ENCODE measurements around the gene ZDHHC14. TPM values are rescaled to one million over a fixed set of nuclear protein-coding genes. Genes with fewer than 3 reads are reported as not detected.
A peak's percentile ranks its signal among the peaks of the same experiment; 100 is the strongest.
"Not testable (repeated sequence)": the region's sequence is repeated elsewhere in the genome, so short reads cannot be mapped to it uniquely, and the experiment has no call there.

ZDHHC14 gene
- 14.4 and 17.9 TPM in 2 replicates for total RNA-seq

DNA sequence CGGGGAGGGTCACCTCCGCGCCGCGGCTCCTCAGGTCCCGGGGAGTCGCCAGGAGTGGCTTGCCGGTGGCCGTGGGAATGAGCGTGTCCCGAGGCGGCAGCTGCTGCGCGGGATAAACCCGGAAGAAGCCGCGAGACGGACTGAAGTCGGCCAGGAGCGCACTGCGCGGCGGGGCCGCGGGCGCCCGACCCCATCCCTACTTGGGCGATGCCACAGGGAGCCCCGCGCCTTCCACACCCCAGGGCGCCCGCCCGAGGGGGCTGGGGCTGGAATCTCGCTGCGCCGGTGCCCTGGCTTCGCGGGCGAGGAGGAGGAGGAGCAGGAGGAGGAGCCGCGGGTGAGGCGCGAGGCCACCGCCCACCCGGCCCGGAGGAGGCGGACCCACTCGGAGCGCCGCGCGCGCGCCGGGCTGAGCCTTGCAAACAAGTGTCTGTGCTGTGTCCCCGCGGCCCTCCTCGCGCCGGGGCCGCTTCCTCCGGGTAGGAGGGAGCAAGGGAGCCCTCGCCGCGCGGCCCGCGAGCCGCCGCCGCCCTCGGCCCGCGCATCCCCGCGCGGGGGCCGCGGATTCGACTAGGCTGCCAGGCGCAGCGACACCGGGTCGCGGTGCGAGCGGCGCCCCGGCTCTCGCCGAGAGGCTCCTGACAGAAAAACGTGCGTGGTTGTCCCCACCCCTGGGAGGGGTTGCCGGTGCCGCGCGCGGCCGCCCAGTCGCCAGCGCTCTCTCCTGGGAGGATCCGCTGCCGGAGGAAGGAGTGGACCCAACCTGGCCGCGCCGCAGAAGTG lies at the start of gene ZDHHC14:
ZDHHC14 (plus strand) TSS at position 412 of the 783 bp plus-strand sequence.
- H3K27me3 Mint-ChIP-seq (ENCODE audit: insufficient read depth): peaks cover 3% of the 10 kb centered on the region
- peak within 1 kb of the TSS; percentile 83 for H3K27ac Mint-ChIP-seq
- peak; percentile 89 for DNase-seq (ENCODE audit: low spot score)
- H3K4me1 Mint-ChIP-seq (ENCODE audit: low read depth): peaks cover 48% of the 10 kb centered on the region
- peak within 1 kb of the TSS; percentile 88 for H3K4me3 Mint-ChIP-seq
- no peaks in the 10 kb centered on the region for H3K9me3 Mint-ChIP-seq
- peaks cover 21% of the 10 kb centered on the region for H3K36me3 Mint-ChIP-seq (ENCODE audit: low read depth)
- intact Hi-C loops (cut with micrococcal nuclease): loop anchor here (1.0 to 10.0 kb wide), 12 partner anchors 12 to 564 kb away; partner anchors contain the start of gene TMEM242

GRCh38 chr6:157332813-157333212 lies 48.2 kb upstream of the ZDHHC14 start:
- intact Hi-C loops (cut with micrococcal nuclease): no loop called here
- Mint-ChIP-seq H3K4me1 (ENCODE audit: low read depth) (no peaks in the 10 kb centered on the region), H3K4me3 (no peak overlapping the region), H3K27ac (no peak overlapping the region), H3K9me3 (no peaks in the 10 kb centered on the region), H3K27me3 (ENCODE audit: insufficient read depth) (peaks cover 54% of the 10 kb centered on the region), H3K36me3 (ENCODE audit: low read depth) (no peaks in the 10 kb centered on the region)
- DNase-seq (ENCODE audit: low spot score): no peak

- Mint-ChIP-seq H3K4me1 (ENCODE audit: low read depth) (no peaks in the 10 kb centered on the region), H3K27ac (no peak overlapping the region), H3K36me3 (ENCODE audit: low read depth) (no peaks in the 10 kb centered on the region), H3K9me3 (no peaks in the 10 kb centered on the region), H3K27me3 (ENCODE audit: insufficient read depth) (peaks cover 50% of the 10 kb centered on the region), H3K4me3 (no peak overlapping the region)
- intact Hi-C loops (cut with micrococcal nuclease): no loop called here
- no peak for DNase-seq (ENCODE audit: low spot score)
Observed at GRCh38 chr6:157333537-157333936, 47.5 kb upstream of the ZDHHC14 start.

- Mint-ChIP-seq H3K27me3 (ENCODE audit: insufficient read depth) (peaks cover 47% of the 10 kb centered on the region), H3K4me3 (no peak overlapping the region), H3K36me3 (ENCODE audit: low read depth) (no peaks in the 10 kb centered on the region), H3K9me3 (no peaks in the 10 kb centered on the region), H3K4me1 (ENCODE audit: low read depth) (no peaks in the 10 kb centered on the region), H3K27ac (no peak overlapping the region)
- intact Hi-C loops (cut with micrococcal nuclease): no loop called here
- no peak for DNase-seq (ENCODE audit: low spot score)
Observed at GRCh38 chr6:157333956-157334355, 47.0 kb upstream of the ZDHHC14 start.

DNA sequence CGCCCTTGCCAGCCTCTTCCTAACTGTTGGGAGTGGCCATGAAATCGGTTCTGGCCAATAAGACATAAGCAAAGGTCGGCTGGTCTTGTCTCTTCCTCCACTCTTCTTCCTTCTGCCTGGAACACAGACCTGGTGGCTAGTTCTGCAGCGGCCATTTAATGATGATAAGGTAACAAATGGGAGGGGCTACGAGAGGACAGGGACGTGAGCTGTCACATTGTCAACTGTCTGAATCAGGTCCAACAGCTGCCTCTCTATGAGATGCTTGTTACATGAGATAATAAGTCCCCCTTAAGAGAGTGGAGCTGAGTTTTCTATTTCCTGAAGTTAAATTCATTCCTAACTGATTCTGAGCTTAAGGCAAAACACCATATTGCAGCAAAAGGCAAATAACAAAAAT lies 45.2 kb upstream of the ZDHHC14 start:
- no peaks in the 10 kb centered on the region for H3K9me3 Mint-ChIP-seq
- intact Hi-C loops (cut with micrococcal nuclease): loop anchor here (1.0 kb wide), 1 partner anchor 22 kb away; no protein-coding TSS in a partner anchor
- peaks cover 46% of the 10 kb centered on the region for H3K27me3 Mint-ChIP-seq (ENCODE audit: insufficient read depth)
- H3K36me3 Mint-ChIP-seq (ENCODE audit: low read depth): no peaks in the 10 kb centered on the region
- DNase-seq (ENCODE audit: low spot score): no peak
- H3K27ac Mint-ChIP-seq: no peak overlapping the region
- no peaks in the 10 kb centered on the region for H3K4me1 Mint-ChIP-seq (ENCODE audit: low read depth)
- H3K4me3 Mint-ChIP-seq: no peak overlapping the region

DNA sequence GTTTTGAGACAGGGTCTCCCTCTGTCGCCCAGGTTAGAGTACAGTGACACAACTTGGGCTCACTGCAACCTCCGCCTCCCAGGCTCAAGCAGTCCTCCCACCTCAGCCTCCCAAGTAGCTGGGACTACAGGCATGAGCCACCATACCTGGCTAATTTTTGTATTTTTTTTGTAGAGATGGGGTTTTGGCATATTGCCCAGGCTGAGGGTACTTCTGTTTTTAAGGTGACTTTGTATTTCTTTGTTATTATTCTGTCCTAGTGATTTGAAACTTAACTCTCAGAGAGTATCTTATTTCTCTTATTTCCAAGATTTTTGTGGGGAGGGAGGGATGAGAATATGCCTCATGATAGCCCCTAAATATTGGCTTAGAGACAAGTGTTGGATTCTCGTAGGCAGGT lies 43.7 kb upstream of the ZDHHC14 start:
- H3K36me3 Mint-ChIP-seq (ENCODE audit: low read depth); H3K4me3 Mint-ChIP-seq; H3K27ac Mint-ChIP-seq; H3K4me1 Mint-ChIP-seq (ENCODE audit: low read depth); H3K9me3 Mint-ChIP-seq; DNase-seq (ENCODE audit: low spot score); intact Hi-C loops (cut with micrococcal nuclease): not testable (repeated sequence)
- H3K27me3 Mint-ChIP-seq (ENCODE audit: insufficient read depth): peaks cover 50% of the 10 kb centered on the region

DNA sequence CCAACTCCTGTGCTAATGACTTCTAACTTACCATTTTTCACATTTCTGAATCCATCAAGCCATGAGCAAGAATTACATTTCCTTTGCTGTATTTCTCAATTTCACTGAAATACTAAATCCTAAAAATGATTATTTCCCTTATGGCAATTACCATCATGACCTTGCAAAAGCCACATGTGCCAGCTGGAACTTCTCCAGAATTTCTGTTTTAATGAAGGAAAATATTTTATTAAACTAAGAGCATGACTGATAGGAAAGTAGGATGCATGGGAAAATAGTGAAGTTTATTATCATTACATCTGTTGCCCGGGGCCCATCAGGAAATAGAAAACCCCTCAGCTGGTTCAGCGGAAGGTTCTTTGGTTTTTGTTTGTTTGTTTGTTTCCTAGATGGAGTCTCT lies 43.2 kb upstream of the ZDHHC14 start:
- H3K9me3 Mint-ChIP-seq: no peaks in the 10 kb centered on the region
- no peak overlapping the region for H3K27ac Mint-ChIP-seq
- no peaks in the 10 kb centered on the region for H3K4me1 Mint-ChIP-seq (ENCODE audit: low read depth)
- peaks cover 50% of the 10 kb centered on the region for H3K27me3 Mint-ChIP-seq (ENCODE audit: insufficient read depth)
- intact Hi-C loops (cut with micrococcal nuclease): no loop called here
- H3K4me3 Mint-ChIP-seq: no peak overlapping the region
- DNase-seq (ENCODE audit: low spot score): no peak
- no peaks in the 10 kb centered on the region for H3K36me3 Mint-ChIP-seq (ENCODE audit: low read depth)

DNA sequence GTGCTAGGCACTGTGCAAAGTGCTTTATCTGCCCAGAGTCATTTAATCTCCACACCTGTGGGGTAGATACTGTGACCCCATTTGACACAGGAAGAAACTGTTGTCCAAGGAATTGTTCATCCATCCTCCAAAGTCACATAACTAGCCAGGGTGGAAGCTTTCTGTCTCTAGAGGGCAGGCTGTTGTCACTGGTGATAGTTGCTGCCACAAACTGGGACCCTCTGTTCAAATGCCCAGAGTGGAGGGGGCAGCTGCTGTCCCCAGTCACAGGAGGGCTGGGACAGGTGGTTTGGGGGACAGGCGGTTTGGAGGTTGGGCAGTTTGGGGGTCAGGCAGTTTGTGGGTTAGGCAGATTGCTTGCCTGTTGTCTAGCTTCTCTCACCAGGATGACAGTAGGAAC lies 41.6 kb upstream of the ZDHHC14 start:
- H3K27me3 Mint-ChIP-seq (ENCODE audit: insufficient read depth): peaks cover 48% of the 10 kb centered on the region
- intact Hi-C loops (cut with micrococcal nuclease): no loop called here
- H3K9me3 Mint-ChIP-seq: no peaks in the 10 kb centered on the region
- DNase-seq (ENCODE audit: low spot score): no peak
- no peak overlapping the region for H3K4me3 Mint-ChIP-seq
- no peaks in the 10 kb centered on the region for H3K36me3 Mint-ChIP-seq (ENCODE audit: low read depth)
- H3K27ac Mint-ChIP-seq: no peak overlapping the region
- H3K4me1 Mint-ChIP-seq (ENCODE audit: low read depth): no peaks in the 10 kb centered on the region

DNA sequence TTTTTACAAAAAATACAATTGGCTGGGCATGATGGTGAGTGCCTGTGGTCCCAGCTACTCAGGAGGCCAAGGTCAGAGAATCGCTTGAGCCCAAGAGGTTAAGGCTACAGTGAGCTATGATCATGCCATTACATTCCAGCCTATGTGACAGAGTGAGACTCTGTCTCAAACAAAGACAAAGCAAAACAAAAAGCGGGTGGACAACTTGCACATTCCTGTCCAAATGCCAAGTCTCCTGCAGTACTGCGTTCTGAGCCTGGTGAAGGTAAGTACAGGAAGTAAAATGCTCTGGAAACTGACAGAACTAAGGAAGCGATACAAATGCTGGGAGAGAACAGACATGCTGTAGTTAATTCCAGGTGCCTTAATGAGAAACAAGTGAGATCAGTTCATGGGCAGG lies 37.3 kb upstream of the ZDHHC14 start:
- Mint-ChIP-seq H3K27me3 (ENCODE audit: insufficient read depth) (peaks cover 57% of the 10 kb centered on the region), H3K4me1 (ENCODE audit: low read depth) (no peaks in the 10 kb centered on the region), H3K9me3 (no peaks in the 10 kb centered on the region), H3K27ac (no peak overlapping the region), H3K4me3 (no peak overlapping the region), H3K36me3 (ENCODE audit: low read depth) (no peaks in the 10 kb centered on the region)
- DNase-seq (ENCODE audit: low spot score): no peak
- intact Hi-C loops (cut with micrococcal nuclease): no loop called here

DNA sequence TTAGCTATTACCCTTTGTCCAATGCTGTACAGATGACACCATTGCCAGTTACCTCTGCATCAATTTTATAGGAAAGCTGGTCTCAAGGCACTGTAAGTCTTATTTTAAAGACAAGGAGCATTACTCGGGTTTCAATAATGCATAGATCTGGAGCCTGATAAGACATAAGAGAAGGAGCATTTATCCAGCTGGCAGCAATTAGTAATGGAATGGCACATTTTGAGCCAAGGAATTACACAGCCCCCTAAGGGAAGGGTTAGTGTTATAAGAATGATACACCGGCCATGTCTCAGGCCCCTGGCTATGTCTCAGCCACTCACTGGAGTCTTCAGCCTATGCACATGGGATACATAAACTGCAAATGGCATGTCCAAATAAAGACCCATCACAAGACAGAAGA lies 34.6 kb upstream of the ZDHHC14 start:
- H3K4me1 Mint-ChIP-seq (ENCODE audit: low read depth): no peaks in the 10 kb centered on the region
- no peaks in the 10 kb centered on the region for H3K36me3 Mint-ChIP-seq (ENCODE audit: low read depth)
- intact Hi-C loops (cut with micrococcal nuclease): no loop called here
- no peak overlapping the region for H3K4me3 Mint-ChIP-seq
- no peak overlapping the region for H3K27ac Mint-ChIP-seq
- H3K27me3 Mint-ChIP-seq (ENCODE audit: insufficient read depth): peaks cover 53% of the 10 kb centered on the region
- DNase-seq (ENCODE audit: low spot score): no peak
- H3K9me3 Mint-ChIP-seq: peaks cover 3% of the 10 kb centered on the region

- no peak overlapping the region for H3K27ac Mint-ChIP-seq
- no peak overlapping the region for H3K4me3 Mint-ChIP-seq
- H3K9me3 Mint-ChIP-seq: no peaks in the 10 kb centered on the region
- H3K4me1 Mint-ChIP-seq (ENCODE audit: low read depth): peaks cover 2% of the 10 kb centered on the region
- DNase-seq (ENCODE audit: low spot score): no peak
- no peaks in the 10 kb centered on the region for H3K36me3 Mint-ChIP-seq (ENCODE audit: low read depth)
- H3K27me3 Mint-ChIP-seq (ENCODE audit: insufficient read depth): peaks cover 50% of the 10 kb centered on the region
- intact Hi-C loops (cut with micrococcal nuclease): no loop called here
Observed at GRCh38 chr6:157358287-157358686, 22.7 kb upstream of the ZDHHC14 start.

- Mint-ChIP-seq H3K36me3 (ENCODE audit: low read depth) (no peaks in the 10 kb centered on the region), H3K9me3 (no peaks in the 10 kb centered on the region), H3K4me1 (ENCODE audit: low read depth) (peaks cover 4% of the 10 kb centered on the region), H3K27ac (no peak overlapping the region), H3K4me3 (no peak overlapping the region), H3K27me3 (ENCODE audit: insufficient read depth) (peaks cover 44% of the 10 kb centered on the region)
- DNase-seq (ENCODE audit: low spot score): no peak
- intact Hi-C loops (cut with micrococcal nuclease): no loop called here
Observed at GRCh38 chr6:157361886-157362285, 19.1 kb upstream of the ZDHHC14 start.

DNA sequence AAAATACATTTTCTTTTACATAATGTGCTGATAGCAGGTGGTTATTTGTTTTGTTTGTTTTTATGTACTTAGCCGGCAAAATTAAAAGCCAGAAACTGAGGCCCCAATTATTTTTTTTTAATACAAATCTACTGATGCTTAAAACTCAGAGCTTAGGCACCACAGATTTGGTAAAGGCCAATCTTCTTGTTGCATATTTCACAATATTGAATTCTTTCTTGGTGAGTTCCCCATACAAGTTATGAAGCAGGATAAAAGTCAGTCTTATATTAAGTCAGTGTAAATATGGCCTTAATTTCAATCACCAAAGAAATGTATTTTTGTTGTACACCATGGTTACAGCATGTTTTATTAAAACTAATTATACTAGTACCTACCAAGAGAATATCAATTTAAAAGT lies 16.3 kb upstream of the ZDHHC14 start:
- Mint-ChIP-seq H3K27ac (no peak overlapping the region), H3K4me1 (ENCODE audit: low read depth) (peaks cover 19% of the 10 kb centered on the region), H3K4me3 (no peak overlapping the region), H3K27me3 (ENCODE audit: insufficient read depth) (peaks cover 42% of the 10 kb centered on the region), H3K9me3 (no peaks in the 10 kb centered on the region), H3K36me3 (ENCODE audit: low read depth) (no peaks in the 10 kb centered on the region)
- DNase-seq (ENCODE audit: low spot score): no peak
- intact Hi-C loops (cut with micrococcal nuclease): loop anchor here (5.0 kb wide), 1 partner anchor 233 kb away; no protein-coding TSS in a partner anchor

All from activated T-helper 1 cell treated with anti-CD3 and anti-CD28 coated beads, Interleukin-12 subunit alpha, Interleukin-12 subunit beta, Interleukin-2, Interleukin-4 antibody, amounts not matched to agents 30 ng/mL and 10 ng/mL and 1 ng/mL, durations not matched to agents 14 hours and 24 hours and 36 hours (primary cell).